CD4-positive, alpha-beta T cell treated with Interleukin-17A for 1 hour (primary cell): ENCODE data around the gene NID2.

Experiments used
- DNase-seq: peaks from one replicate; pipeline ENCODE4 v3.0.0-alpha.2; 2020

NID2 gene

GRCh38 chr14:52023518-52023917 is 45.3 kb downstream of the NID2 start:
- DNase-seq: no peak

- no peak for DNase-seq
Measured at GRCh38 chr14:52021957-52022600, 46.8 kb downstream of the NID2 start.

- DNase-seq: no peak
Measured at GRCh38 chr14:52020866-52021717, 47.8 kb downstream of the NID2 start.

GRCh38 chr14:52020161-52020714 is 48.6 kb downstream of the NID2 start:
- no peak for DNase-seq

- no peak for DNase-seq
Measured at GRCh38 chr14:52018970-52019369, 49.9 kb downstream of the NID2 start.

- no peak for DNase-seq
Measured at GRCh38 chr14:52018252-52018651, 50.6 kb downstream of the NID2 start.

- no peak for DNase-seq
Measured at GRCh38 chr14:52015411-52016030, 53.3 kb downstream of the NID2 start.

GRCh38 chr14:52014601-52015267 is 54.1 kb downstream of the NID2 start:
- no peak for DNase-seq

- no peak for DNase-seq
Measured at GRCh38 chr14:52013984-52014600, 54.8 kb downstream of the NID2 start.

- DNase-seq: no peak
Measured at GRCh38 chr14:52012635-52013034, 56.2 kb downstream of the NID2 start.

GRCh38 chr14:52011523-52011922 is 57.3 kb downstream of the NID2 start:
- DNase-seq: no peak

- no peak for DNase-seq
Measured at GRCh38 chr14:52010173-52010693, 58.6 kb downstream of the NID2 start.

- DNase-seq: no peak
Measured at GRCh38 chr14:52008136-52008535, 60.7 kb downstream of the NID2 start.

GRCh38 chr14:52007637-52008036 is 61.2 kb downstream of the NID2 start:
- no peak for DNase-seq

GRCh38 chr14:52007211-52007610 is 61.6 kb downstream of the NID2 start:
- DNase-seq: no peak

GRCh38 chr14:52006361-52006760 is 62.5 kb downstream of the NID2 start:
- DNase-seq: no peak

GRCh38 chr14:52005625-52006024 is 63.2 kb downstream of the NID2 start:
- DNase-seq: no peak

- DNase-seq: no peak
Measured at GRCh38 chr14:52003324-52003723, 65.5 kb downstream of the NID2 start.

GRCh38 chr14:52002542-52002941 is 66.3 kb downstream of the NID2 start:
- no peak for DNase-seq

- DNase-seq: no peak
Measured at GRCh38 chr14:52000696-52001095, 68.2 kb downstream of the NID2 start.

- no peak for DNase-seq
Measured at GRCh38 chr14:52000019-52000582, 68.8 kb downstream of the NID2 start.

- DNase-seq: no peak
Measured at GRCh38 chr14:51999084-51999483, 69.8 kb downstream of the NID2 start.
